GM19099 (cell line): ENCODE measurements around the gene DPYSL3.

Experiments
- POLR2A ChIP-seq: IDR thresholded peaks from 3 replicates; pipeline ENCODE4 v1.6.1; 2011; ENCODE audit warnings: low read depth; ENCODE audit not compliant: insufficient read length; ENCODE audit errors: extremely low read depth

DPYSL3 gene

GRCh38 chr5:147509710-147510651 lies at the start of gene DPYSL3:
Gene DPYSL3, minus strand, starts transcription at chr5:147510068. Its CDS starts 210 bp downstream, at chr5:147509858.
- no peak for TF ChIP-seq POLR2A

GRCh38 chr5:147558826-147559225 lies 49.0 kb upstream of the DPYSL3 start:
- no peak for TF ChIP-seq POLR2A

- no peak for TF ChIP-seq POLR2A
Measured at GRCh38 chr5:147557876-147558745, 48.2 kb upstream of the DPYSL3 start.

GRCh38 chr5:147555176-147555575 lies 45.3 kb upstream of the DPYSL3 start:
- no peak for TF ChIP-seq POLR2A

- no peak for TF ChIP-seq POLR2A
Measured at GRCh38 chr5:147554261-147554817, 44.5 kb upstream of the DPYSL3 start.

- TF ChIP-seq POLR2A, result no peak
Measured at GRCh38 chr5:147552897-147553296, 43.0 kb upstream of the DPYSL3 start.

GRCh38 chr5:147551677-147552076 lies 41.8 kb upstream of the DPYSL3 start:
- no peak for TF ChIP-seq POLR2A

GRCh38 chr5:147547730-147548129 lies 37.9 kb upstream of the DPYSL3 start:
- TF ChIP-seq POLR2A, result no peak

- no peak for TF ChIP-seq POLR2A
Measured at GRCh38 chr5:147544556-147544955, 34.7 kb upstream of the DPYSL3 start.

- no peak for TF ChIP-seq POLR2A
Measured at GRCh38 chr5:147539053-147539452, 29.2 kb upstream of the DPYSL3 start.

GRCh38 chr5:147538236-147538635 lies 28.4 kb upstream of the DPYSL3 start:
- no peak for TF ChIP-seq POLR2A

GRCh38 chr5:147534172-147534951 lies 24.5 kb upstream of the DPYSL3 start:
- no peak for TF ChIP-seq POLR2A

GRCh38 chr5:147532156-147532555 lies 22.3 kb upstream of the DPYSL3 start:
- no peak for TF ChIP-seq POLR2A
